Measurements from ENCODE around the gene MAPRE2. TPM values are rescaled to one million over a fixed set of nuclear protein-coding genes. Genes with fewer than 3 reads are reported as not detected.

Gene MAPRE2
- total RNA-seq, 1 donor from 2014 or later, result 35.4 TPM

GRCh38 chr18:35076135-35076924 lies 35.1 kb downstream of the MAPRE2 start:
- no peaks in the 10 kb centered on the region for H3K36me3 ChIP-seq
- intact Hi-C loops (cut with DNase I), result no loop called here
- H3K9me3 ChIP-seq, result no peaks in the 10 kb centered on the region
- ATAC-seq (no peak), DNase-seq (no peak)
- H3K27ac ChIP-seq, result no peak overlapping the region
- TF ChIP-seq CTCF (IDR thresholded peaks at IDR 0.05), result no peak
- H3K4me1 ChIP-seq, result peaks cover 38% of the 10 kb centered on the region
- H3K4me3 ChIP-seq, result no peak overlapping the region
- no peaks in the 10 kb centered on the region for H3K27me3 ChIP-seq

- H3K9me3 ChIP-seq, result no peaks in the 10 kb centered on the region
- H3K27me3 ChIP-seq, result no peaks in the 10 kb centered on the region
Observed at GRCh38 chr18:35077937-35078336, 36.7 kb downstream of the MAPRE2 start.

DNA sequence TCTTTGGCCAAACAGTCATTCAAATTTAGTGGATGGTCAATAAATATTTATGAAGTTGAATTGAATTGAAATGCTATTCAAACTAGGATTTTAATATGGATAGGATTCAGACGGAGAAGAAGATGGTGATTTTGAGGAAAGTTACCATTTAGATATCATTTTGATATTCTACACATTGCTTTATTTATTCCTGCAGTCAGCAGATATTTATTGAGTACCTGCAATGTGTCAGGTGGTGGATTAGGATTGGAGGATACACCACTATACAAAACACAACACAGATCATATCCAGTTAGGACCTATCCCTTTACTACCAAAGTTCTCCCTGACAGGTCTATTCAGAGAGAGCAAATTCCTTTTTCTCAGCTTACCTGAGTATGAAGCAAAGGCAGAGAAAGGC lies 38.8 kb downstream of the MAPRE2 start:
- no peak for ATAC-seq
- no peak for TF ChIP-seq CTCF (IDR thresholded peaks at IDR 0.05)

More at GRCh38 chr18:35077937-35078336, 36.7 kb downstream of the MAPRE2 start:
- Histone ChIP-seq H3K4me3 (no peak overlapping the region), H3K36me3 (no peaks in the 10 kb centered on the region), H3K27ac (no peak overlapping the region), H3K4me1 (peaks cover 26% of the 10 kb centered on the region)
- intact Hi-C loops (cut with DNase I), result no loop called here
- no peak for DNase-seq
- no peak for ATAC-seq
- no peak for TF ChIP-seq CTCF (IDR thresholded peaks at IDR 0.05)

GRCh38 chr18:35083174-35083712 lies 42.0 kb downstream of the MAPRE2 start:
- H3K27me3 ChIP-seq, result no peaks in the 10 kb centered on the region
- DNase-seq (no peak), ATAC-seq (no peak)
- no peaks in the 10 kb centered on the region for H3K9me3 ChIP-seq
- H3K4me3 ChIP-seq, result no peak overlapping the region
- peaks cover 8% of the 10 kb centered on the region for H3K4me1 ChIP-seq
- intact Hi-C loops (cut with DNase I), result no loop called here
- H3K36me3 ChIP-seq, result no peaks in the 10 kb centered on the region
- TF ChIP-seq CTCF (IDR thresholded peaks at IDR 0.05), result no peak
- H3K27ac ChIP-seq, result no peak overlapping the region

More for the DNA sequence above, 38.8 kb downstream of the MAPRE2 start:
- H3K36me3 ChIP-seq, result no peaks in the 10 kb centered on the region
- no peak overlapping the region for H3K27ac ChIP-seq
- intact Hi-C loops (cut with DNase I), result no loop called here
- peaks cover 15% of the 10 kb centered on the region for H3K4me1 ChIP-seq
- no peaks in the 10 kb centered on the region for H3K27me3 ChIP-seq
- no peak for DNase-seq
- H3K9me3 ChIP-seq, result no peaks in the 10 kb centered on the region
- H3K4me3 ChIP-seq, result no peak overlapping the region

DNA sequence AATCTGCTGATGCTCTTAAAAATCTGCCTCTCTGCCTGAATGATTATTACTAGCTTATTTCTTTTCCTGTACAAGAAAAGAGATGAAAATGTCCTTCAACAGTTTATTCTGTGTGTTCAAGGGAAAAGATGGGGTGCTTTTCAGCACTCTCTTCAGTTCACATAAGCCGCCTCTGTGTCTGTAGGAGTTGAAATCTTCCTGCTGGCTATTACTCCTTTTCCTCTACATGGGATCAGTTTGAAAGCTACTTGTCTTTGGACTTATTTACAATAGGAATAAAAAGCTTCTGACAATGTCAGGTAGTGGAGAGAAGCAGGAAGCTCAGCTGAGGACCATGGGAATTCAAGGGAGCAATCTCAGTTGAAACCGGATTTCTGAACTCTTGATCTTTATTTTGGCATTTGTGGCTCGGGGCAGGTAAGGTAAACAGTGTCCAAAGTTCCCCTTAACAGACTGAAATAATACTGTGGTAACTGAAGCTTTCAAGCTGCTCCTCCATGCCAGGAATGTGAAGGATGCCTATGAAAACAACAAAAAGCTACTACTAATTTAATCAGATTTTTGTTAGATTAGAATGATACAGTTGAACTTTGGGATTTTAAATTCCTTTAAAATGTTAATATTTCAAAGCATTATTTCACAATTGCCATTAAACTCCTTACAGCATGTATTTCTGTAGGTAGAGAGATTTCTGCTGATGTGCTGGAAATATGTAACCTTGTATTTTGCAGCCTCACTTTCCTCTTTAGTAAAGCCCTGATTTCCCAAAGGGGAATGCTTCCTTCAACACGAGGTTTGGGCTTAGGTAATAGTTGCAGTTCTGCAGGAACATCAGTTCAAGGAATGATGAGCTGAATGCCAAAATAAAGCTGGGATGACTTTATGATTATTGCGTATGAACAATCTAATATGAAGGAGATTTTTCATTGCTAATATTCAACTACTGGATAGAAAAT lies 43.6 kb downstream of the MAPRE2 start:
- Histone ChIP-seq H3K27ac (no peak overlapping the region), H3K4me3 (no peak overlapping the region), H3K9me3 (no peaks in the 10 kb centered on the region), H3K27me3 (no peaks in the 10 kb centered on the region), H3K36me3 (no peaks in the 10 kb centered on the region), H3K4me1 (peaks cover 8% of the 10 kb centered on the region)
- ATAC-seq, result no peak
- intact Hi-C loops (cut with DNase I), result no loop called here
- no peak for TF ChIP-seq CTCF (IDR thresholded peaks at IDR 0.05)
- DNase-seq, result no peak

All from upper lobe of right lung (tissue), 1 donor.